Natural killer cell treated with Interleukin-12 subunit alpha and Interleukin-12 subunit beta and Interleukin-15 and Interleukin-18, amount 100 ng/mL, for 72 hours (primary cell): ENCODE measurements around the gene MAGEL2. TPM values are rescaled to one million over a fixed set of nuclear protein-coding genes. Genes with fewer than 3 reads are reported as not detected.

Experiments
- ATAC-seq, 2 donors: fragments of 150-1000 bp; cut with Tn5 transposase in 1 of 2; sonication (Bioruptor Pico), chemical (Tn5 transposase) in 1 of 2; 2 replicates each; pipeline ENCODE4 v1.10.0; 2021
- DNase-seq: peaks from one replicate; pipeline ENCODE4 v3.0.0; 2022; ENCODE audit warnings: low spot score
- H3K27ac Mint-ChIP-seq, 2 donors: 1 replicate in 1 of 2; 2 replicates in 1 of 2; pipeline ENCODE4 v1.8.0; 2022; ENCODE audit warnings: mixed read lengths in 2 of 2, mild to moderate bottlenecking in 1 of 2, moderate library complexity in 1 of 2
- H3K27me3 Mint-ChIP-seq, 2 donors: 1 replicate in 1 of 2; 2 replicates in 1 of 2; pipeline ENCODE4 v1.8.0; 2022; ENCODE audit warnings: mixed read lengths in 2 of 2
- H3K36me3 Mint-ChIP-seq: one replicate; pipeline ENCODE4 v1.8.0; 2022; ENCODE audit warnings: mixed read lengths
- H3K4me1 Mint-ChIP-seq, 2 donors: 1 replicate in 1 of 2; 2 replicates in 1 of 2; pipeline ENCODE4 v1.8.0; 2022; ENCODE audit warnings: low read depth in 2 of 2, mixed read lengths in 2 of 2, mild to moderate bottlenecking in 1 of 2
- H3K4me3 Mint-ChIP-seq: one replicate; pipeline ENCODE4 v1.8.0; 2022; ENCODE audit warnings: mixed read lengths
- H3K9me3 Mint-ChIP-seq: 2 replicates; pipeline ENCODE4 v1.8.0; 2022; ENCODE audit warnings: mixed read lengths
- total RNA-seq, 2 donors: library from RNA; stranded (reverse); gene quantifications; one replicate each; pipeline ENCODE4 v1.2.3, GENCODE V29; 2022

The MAGEL2 gene
- total RNA-seq: not detected

- Mint-ChIP-seq H3K27ac (no peak within 1 kb of the TSS), H3K4me1 (no peaks in the 10 kb centered on the region), H3K4me3 (no peak within 1 kb of the TSS), H3K27me3 (peaks cover 6 to 10% of the 10 kb centered on the region in 2 donors), H3K36me3 (no peaks in the 10 kb centered on the region), H3K9me3 (no peaks in the 10 kb centered on the region)
- ATAC-seq (no peak), DNase-seq (no peak)
Measured at GRCh38 chr15:23647421-23648370, at the start of gene MAGEL2. MAGEL2 (minus strand) TSS chr15:23647867; CDS start chr15:23647742, 125 bp downstream.

DNA sequence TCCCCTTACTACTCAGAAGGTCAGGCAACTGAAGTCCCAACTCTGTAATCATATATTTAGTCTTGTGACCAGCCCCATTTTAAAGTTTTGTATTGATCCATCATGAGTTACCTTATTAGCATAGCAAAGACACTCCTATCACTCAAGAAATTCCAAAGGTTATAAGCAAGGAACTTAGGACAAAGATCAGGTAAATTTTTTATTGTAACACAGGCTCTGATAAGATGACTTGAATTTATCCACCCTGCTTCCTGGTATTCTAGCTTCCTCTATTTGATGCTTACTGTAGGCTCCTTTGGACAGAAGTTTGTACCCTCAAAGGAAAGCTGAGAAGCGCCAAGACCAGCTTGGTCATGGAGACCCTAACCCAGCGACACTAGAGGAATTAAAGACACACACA lies 47.6 kb upstream of the MAGEL2 start:
- no peaks in the 10 kb centered on the region for H3K27me3 Mint-ChIP-seq
- no peaks in the 10 kb centered on the region for H3K36me3 Mint-ChIP-seq
- H3K4me3 Mint-ChIP-seq: no peak overlapping the region
- no peaks in the 10 kb centered on the region for H3K4me1 Mint-ChIP-seq
- peaks cover 13% of the 10 kb centered on the region for H3K9me3 Mint-ChIP-seq
- no peak overlapping the region for H3K27ac Mint-ChIP-seq
- no peak for ATAC-seq
- DNase-seq: no peak

DNA sequence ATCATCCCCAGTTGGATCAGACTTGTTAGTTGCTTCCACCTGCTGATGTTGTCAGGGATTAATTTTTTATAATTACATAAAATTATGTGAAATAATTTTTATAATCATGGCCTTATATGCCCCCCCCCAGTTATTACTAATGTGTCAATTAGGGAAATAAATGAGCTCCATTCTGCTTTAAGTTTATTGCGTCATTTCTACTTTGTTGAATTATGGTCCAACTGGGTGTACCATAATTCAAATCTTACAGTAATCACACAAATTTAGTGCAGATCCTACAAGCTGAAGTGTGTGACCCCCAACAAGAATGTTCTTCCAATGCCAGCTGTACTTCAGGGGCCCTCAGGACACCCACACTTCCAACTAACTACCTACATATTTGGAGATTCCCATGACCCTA lies 46.9 kb upstream of the MAGEL2 start:
- H3K4me1 Mint-ChIP-seq: no peaks in the 10 kb centered on the region
- DNase-seq: no peak
- H3K27me3 Mint-ChIP-seq: no peaks in the 10 kb centered on the region
- no peak overlapping the region for H3K4me3 Mint-ChIP-seq
- H3K27ac Mint-ChIP-seq: no peak overlapping the region
- H3K9me3 Mint-ChIP-seq: peaks cover 17% of the 10 kb centered on the region
- H3K36me3 Mint-ChIP-seq: no peaks in the 10 kb centered on the region
- no peak for ATAC-seq

DNA sequence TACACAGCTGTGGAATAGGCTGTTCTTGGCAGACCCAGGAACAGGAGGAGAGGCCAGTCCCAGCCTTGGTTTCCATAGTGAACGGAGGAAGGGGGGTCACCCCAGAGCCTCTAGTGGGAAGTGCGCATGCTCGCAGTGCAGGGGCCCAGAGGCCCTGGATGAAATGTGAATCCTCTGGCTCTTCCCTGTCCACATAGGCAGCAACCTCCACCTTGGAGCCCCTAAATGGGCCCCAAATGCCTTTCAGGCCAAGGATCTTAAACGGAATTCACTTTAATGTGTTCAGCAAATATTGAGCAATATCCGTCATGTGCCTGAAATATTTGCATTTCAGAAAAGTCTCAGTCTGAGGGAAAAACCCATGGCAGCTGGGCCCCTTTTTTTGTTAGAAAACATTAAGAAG lies 42.8 kb upstream of the MAGEL2 start:
- H3K27ac Mint-ChIP-seq: no peak overlapping the region
- H3K9me3 Mint-ChIP-seq: peaks cover 16% of the 10 kb centered on the region
- no peak for DNase-seq
- no peaks in the 10 kb centered on the region for H3K36me3 Mint-ChIP-seq
- H3K27me3 Mint-ChIP-seq: no peaks in the 10 kb centered on the region
- no peaks in the 10 kb centered on the region for H3K4me1 Mint-ChIP-seq
- peak in 1 of 2 donors; percentile 36 for ATAC-seq
- H3K4me3 Mint-ChIP-seq: no peak overlapping the region

DNA sequence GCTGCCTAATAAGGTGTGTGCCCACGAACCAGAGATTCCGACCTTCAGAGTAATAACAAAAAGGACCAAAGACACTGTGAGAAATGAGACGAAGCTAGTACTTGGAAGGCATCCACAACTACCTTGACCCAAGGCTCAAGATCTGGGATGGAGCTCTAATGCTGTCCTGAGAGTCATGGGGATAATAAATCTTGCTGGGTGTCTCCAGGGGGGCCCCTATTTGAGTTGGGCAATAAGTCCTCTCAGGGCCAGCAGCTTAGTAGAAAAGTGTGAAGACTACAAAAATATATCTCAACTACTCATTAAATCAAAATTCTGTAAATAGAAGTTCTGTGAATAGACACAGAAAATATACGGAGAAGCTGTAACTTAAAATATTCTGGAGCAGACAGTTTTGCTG lies 42.3 kb upstream of the MAGEL2 start:
- Mint-ChIP-seq H3K4me1 (no peaks in the 10 kb centered on the region), H3K9me3 (peaks cover 12% of the 10 kb centered on the region), H3K36me3 (no peaks in the 10 kb centered on the region), H3K27me3 (no peaks in the 10 kb centered on the region), H3K27ac (no peak overlapping the region), H3K4me3 (no peak overlapping the region)
- ATAC-seq (no peak), DNase-seq (no peak)

DNA sequence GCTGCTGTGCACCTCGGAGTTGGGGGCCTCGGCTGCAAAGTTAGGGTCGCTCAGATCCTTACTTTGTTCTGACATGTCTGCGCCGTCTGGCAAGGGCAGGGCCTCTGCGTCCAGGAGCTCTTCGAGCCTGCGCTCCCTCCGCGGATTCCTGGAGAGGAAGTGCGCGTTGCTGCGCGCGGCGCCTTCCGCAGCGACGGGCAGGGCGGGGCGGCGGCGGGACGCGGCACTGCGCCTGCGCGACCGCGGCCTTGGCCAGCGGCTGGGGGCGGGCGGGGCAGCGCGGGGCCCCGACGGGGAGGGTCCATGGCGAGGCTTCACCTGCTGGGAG lies 39.4 kb upstream of the MAGEL2 start, which contains the start of gene NDN:
Gene NDN, minus strand, starts transcription at position 163 of the 328 bp plus-strand sequence. Its CDS starts 88 bp downstream, at position 75.
- Mint-ChIP-seq H3K4me1 (no peaks in the 10 kb centered on the region), H3K27ac (no peak within 1 kb of the TSS), H3K9me3 (peaks cover 9% of the 10 kb centered on the region), H3K27me3 (no peaks in the 10 kb centered on the region), H3K4me3 (no peak within 1 kb of the TSS), H3K36me3 (no peaks in the 10 kb centered on the region)
- ATAC-seq (peak in 1 of 2 donors; percentile 24), DNase-seq (no peak)

DNA sequence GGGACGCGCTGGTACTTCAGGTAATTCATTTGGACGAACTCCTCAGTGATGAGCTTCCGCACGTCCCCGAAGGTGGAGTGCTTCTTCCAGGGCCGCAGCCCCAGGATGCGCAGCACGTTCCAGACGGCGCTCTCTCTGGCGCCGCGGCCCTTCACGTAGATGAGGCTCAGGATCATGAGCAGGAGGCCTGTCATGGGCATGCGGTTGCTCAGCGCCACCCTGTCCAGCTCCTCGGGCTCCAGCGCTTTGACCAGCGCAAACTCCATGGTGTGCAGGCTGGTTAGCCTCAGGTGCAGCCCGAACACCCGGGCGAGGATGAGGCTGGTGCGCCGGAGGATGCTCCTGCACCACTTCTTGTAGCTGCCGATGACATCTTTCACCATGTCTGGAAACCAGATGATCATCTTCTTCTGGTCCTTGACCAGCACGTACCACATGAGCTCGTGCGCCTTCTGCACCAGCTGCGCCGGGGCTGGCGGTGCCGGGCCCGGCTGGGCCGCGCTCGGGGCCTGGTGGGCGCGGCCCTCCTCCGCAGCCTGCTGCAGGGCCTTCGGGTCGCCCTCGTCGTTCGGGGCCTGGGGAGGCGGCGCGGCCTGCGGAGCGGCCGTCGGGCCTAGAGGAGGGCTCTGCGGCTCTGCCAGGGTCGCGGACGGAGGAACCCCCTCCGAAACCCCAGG lies 38.9 kb upstream of the MAGEL2 start:
- no peak overlapping the region for H3K27ac Mint-ChIP-seq
- no peaks in the 10 kb centered on the region for H3K4me1 Mint-ChIP-seq
- ATAC-seq (peak in 1 of 2 donors; percentile 45), DNase-seq (no peak)
- no peaks in the 10 kb centered on the region for H3K36me3 Mint-ChIP-seq
- H3K27me3 Mint-ChIP-seq: no peaks in the 10 kb centered on the region
- H3K4me3 Mint-ChIP-seq: no peak overlapping the region
- H3K9me3 Mint-ChIP-seq: peaks cover 9% of the 10 kb centered on the region

DNA sequence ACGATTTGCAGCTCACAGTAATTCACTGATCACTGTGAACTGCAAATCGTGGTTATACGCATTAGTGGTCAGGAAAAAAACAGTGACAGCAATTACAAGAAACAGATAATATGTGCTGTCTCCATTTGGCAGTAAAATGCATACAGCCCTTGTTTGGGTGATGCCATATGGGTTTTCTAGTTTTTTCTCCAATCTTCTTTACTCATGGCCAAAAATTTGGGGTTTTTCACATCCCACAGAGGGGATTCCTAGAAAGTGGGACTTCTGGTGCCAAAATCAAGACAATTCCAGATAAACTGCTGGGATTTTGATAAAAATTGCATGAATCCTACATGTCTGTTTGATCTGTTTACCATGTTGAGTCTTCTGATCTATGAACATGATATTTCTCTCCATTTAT lies 23.8 kb upstream of the MAGEL2 start:
- no peak for DNase-seq
- no peak for ATAC-seq
- Mint-ChIP-seq H3K27ac (no peak overlapping the region), H3K4me1 (no peaks in the 10 kb centered on the region), H3K36me3 (no peaks in the 10 kb centered on the region), H3K9me3 (no peaks in the 10 kb centered on the region), H3K27me3 (no peaks in the 10 kb centered on the region), H3K4me3 (no peak overlapping the region)

GRCh38 chr15:23670970-23671369 lies 23.3 kb upstream of the MAGEL2 start:
- no peaks in the 10 kb centered on the region for H3K9me3 Mint-ChIP-seq
- H3K4me3 Mint-ChIP-seq: no peak overlapping the region
- no peaks in the 10 kb centered on the region for H3K27me3 Mint-ChIP-seq

DNA sequence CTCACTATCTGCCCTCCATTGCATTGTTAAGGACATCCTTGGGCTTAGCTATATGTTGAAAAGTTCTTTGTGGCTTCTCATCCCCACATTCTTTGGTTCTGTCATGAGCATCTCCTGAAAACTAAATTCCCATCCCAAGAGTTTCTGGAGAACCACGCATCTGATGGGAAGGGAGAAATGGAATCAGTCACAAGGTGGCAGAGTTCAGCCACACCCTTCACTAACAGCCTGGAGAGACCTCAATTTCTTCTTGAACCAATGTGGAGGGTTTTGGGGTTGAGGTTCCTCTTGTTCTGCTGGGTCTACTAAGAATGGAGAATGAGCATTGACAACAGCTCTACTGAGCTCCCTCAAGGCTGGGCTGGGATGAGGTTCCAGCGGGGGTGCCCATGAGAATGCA lies 15.6 kb upstream of the MAGEL2 start:
- H3K36me3 Mint-ChIP-seq: no peaks in the 10 kb centered on the region
- DNase-seq: no peak
- H3K4me3 Mint-ChIP-seq: no peak overlapping the region
- no peak overlapping the region for H3K27ac Mint-ChIP-seq
- no peaks in the 10 kb centered on the region for H3K9me3 Mint-ChIP-seq
- H3K27me3 Mint-ChIP-seq: no peaks in the 10 kb centered on the region
- no peaks in the 10 kb centered on the region for H3K4me1 Mint-ChIP-seq
- ATAC-seq: no peak

More at GRCh38 chr15:23670970-23671369, 23.3 kb upstream of the MAGEL2 start:
- Mint-ChIP-seq H3K4me1 (no peaks in the 10 kb centered on the region), H3K36me3 (no peaks in the 10 kb centered on the region), H3K27ac (no peak overlapping the region)
- DNase-seq (no peak), ATAC-seq (no peak)

DNA sequence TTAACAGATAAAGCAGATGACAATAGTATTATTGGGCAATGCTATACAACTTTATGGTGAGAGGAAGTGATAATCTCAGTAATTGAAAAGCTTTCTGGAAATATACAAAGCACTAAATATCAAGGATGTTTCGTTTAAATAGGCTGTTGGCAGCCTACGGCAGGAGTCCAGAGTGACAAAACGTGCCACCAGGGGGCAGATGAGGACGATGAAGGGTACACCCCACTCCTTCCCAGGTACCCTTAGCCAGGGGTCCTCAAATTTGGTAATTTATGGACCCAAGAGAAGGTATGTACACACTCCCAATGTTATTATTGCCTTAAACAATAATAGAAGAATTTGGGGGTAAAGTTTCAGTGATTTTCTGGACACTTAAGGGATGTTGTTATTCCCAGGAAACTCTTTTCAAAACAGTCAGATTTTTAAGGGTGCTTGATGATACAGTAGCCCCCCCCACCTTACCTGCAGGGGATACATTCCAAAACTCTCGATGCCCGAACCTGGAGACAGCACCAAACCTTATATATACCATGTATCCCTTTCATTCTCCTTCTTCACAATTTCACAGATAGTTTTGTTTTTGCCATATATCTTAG lies 1.4 kb upstream of the MAGEL2 start:
- DNase-seq: no peak
- H3K36me3 Mint-ChIP-seq: no peaks in the 10 kb centered on the region
- no peaks in the 10 kb centered on the region for H3K9me3 Mint-ChIP-seq
- H3K27me3 Mint-ChIP-seq: peaks cover 6 to 10% of the 10 kb centered on the region in 2 donors
- no peak overlapping the region for H3K27ac Mint-ChIP-seq
- H3K4me1 Mint-ChIP-seq: no peaks in the 10 kb centered on the region
- H3K4me3 Mint-ChIP-seq: no peak overlapping the region
- no peak for ATAC-seq

DNA sequence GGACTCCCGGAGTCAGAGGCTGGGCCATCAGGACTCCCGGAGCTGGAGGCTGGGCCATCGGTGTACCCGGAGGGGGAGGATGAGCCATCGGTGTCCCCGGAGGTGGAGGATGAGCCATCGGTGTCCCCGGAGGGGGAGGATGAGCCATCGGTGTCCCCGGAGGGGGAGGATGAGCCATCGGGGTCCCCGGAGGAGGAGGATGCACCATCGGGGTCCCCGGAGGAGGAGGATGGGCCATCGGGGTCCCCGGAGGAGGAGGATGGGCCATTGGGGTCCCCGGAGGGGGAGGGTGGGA lies 719 bp downstream of the MAGEL2 start:
- H3K4me3 Mint-ChIP-seq: no peak overlapping the region
- ATAC-seq (no peak), DNase-seq (no peak)
- peaks cover 6 to 10% of the 10 kb centered on the region in 2 donors for H3K27me3 Mint-ChIP-seq
- H3K9me3 Mint-ChIP-seq: no peaks in the 10 kb centered on the region
- H3K27ac Mint-ChIP-seq: no peak overlapping the region
- H3K4me1 Mint-ChIP-seq: no peaks in the 10 kb centered on the region
- no peaks in the 10 kb centered on the region for H3K36me3 Mint-ChIP-seq

- Mint-ChIP-seq H3K36me3 (no peaks in the 10 kb centered on the region), H3K27ac (no peak overlapping the region), H3K4me1 (no peaks in the 10 kb centered on the region), H3K27me3 (peaks cover 6 to 10% of the 10 kb centered on the region in 2 donors), H3K9me3 (no peaks in the 10 kb centered on the region), H3K4me3 (no peak overlapping the region)
- no peak for DNase-seq
- ATAC-seq: no peak
Measured at GRCh38 chr15:23646165-23647000, 1.3 kb downstream of the MAGEL2 start.
